ENCODE data around the gene BRPF1. TPM values are rescaled to one million over a fixed set of nuclear protein-coding genes. Genes with fewer than 3 reads are reported as not detected.

BRPF1 gene
- total RNA-seq, 4 donors from 2014 or later = 9.4 to 18.7 (median 14.9) TPM

GRCh38 chr3:9780458-9780812, 48.9 kb downstream of the BRPF1 start:
- H3K27me3 ChIP-seq = no peaks in the 10 kb centered on the region
- no peak for DNase-seq
- in situ Hi-C loops (cut with MboI; ENCODE audit: low pct_ligation_motif_present in 1 of 4, low pct_unique_long_range_greater_than_20kb in 1 of 4, low sequenced_read_pairs in 3 of 4) (no loop called here), intact Hi-C loops (cut with DNase I; ENCODE audit: low total_unique reads) (no loop called here)
- TF ChIP-seq, protein P1, sequence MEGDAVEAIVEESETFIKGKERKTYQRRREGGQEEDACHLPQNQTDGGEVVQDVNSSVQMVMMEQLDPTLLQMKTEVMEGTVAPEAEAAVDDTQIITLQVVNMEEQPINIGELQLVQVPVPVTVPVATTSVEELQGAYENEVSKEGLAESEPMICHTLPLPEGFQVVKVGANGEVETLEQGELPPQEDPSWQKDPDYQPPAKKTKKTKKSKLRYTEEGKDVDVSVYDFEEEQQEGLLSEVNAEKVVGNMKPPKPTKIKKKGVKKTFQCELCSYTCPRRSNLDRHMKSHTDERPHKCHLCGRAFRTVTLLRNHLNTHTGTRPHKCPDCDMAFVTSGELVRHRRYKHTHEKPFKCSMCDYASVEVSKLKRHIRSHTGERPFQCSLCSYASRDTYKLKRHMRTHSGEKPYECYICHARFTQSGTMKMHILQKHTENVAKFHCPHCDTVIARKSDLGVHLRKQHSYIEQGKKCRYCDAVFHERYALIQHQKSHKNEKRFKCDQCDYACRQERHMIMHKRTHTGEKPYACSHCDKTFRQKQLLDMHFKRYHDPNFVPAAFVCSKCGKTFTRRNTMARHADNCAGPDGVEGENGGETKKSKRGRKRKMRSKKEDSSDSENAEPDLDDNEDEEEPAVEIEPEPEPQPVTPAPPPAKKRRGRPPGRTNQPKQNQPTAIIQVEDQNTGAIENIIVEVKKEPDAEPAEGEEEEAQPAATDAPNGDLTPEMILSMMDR (IDR thresholded peaks at IDR 0.05) = no peak
- no peak for TF ChIP-seq POLR2AphosphoS5 (IDR thresholded peaks at IDR 0.05)
- TF ChIP-seq POLR2A (IDR thresholded peaks at IDR 0.05) = no peak
- no peak for TF ChIP-seq EP300 (IDR thresholded peaks at IDR 0.05; ENCODE audit: low read depth)
- H3K27ac ChIP-seq = peak overlapping the region; percentile 35 to 57 (median 44)
- H3K4me3 ChIP-seq = no peak overlapping the region
- H3K36me3 ChIP-seq = peaks cover 0 to 35% (median 17%) of the 10 kb centered on the region in 4 donors
- 60 to 83% methylated on average over 1 to 10 of the region's 10 CpGs for WGBS, 2 donors (ENCODE audit: low coverage in 1 of 2)
- no peaks in the 10 kb centered on the region for H3K9me3 ChIP-seq
- peaks cover 0 to 23% (median 9%) of the 10 kb centered on the region in 4 donors for H3K4me1 ChIP-seq

DNA sequence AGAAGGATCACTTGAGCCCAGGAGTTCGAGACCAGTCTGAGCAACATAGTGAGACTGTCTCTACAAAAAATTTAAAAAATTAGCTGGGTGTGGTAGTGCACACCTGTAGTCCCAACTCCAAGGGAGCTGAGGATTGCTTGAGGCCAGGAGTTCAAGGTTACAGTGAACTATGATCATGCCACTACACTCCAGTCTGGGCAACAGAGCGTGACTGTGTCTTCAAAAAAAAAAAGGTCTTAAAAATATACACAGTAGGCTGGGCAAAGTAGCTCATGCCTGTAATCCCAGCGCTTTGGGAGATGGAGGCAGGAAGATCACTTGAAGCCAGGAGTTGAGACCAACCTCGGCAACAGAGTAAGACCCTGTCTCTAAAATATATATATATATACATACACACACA, 49.4 kb downstream of the BRPF1 start:
- intact Hi-C loops (cut with DNase I; ENCODE audit: low total_unique reads) = no loop called here
- Histone ChIP-seq H3K27ac (peak overlapping the region in 2 of 4 donors; percentile 35 to 57), H3K36me3 (peaks cover 0 to 38% (median 18%) of the 10 kb centered on the region in 4 donors)

GRCh38 chr3:9781551-9781950, 50.0 kb downstream of the BRPF1 start:
- peaks cover 0 to 23% (median 9%) of the 10 kb centered on the region in 4 donors for H3K4me1 ChIP-seq
- intact Hi-C loops (cut with DNase I; ENCODE audit: low total_unique reads) = no loop called here
- H3K4me3 ChIP-seq = no peak overlapping the region
- H3K27me3 ChIP-seq = no peaks in the 10 kb centered on the region
- H3K36me3 ChIP-seq = peaks cover 0 to 42% (median 19%) of the 10 kb centered on the region in 4 donors
- TF ChIP-seq POLR2A (IDR thresholded peaks at IDR 0.05) = no peak
- no peak for TF ChIP-seq POLR2AphosphoS5 (IDR thresholded peaks at IDR 0.05)
- TF ChIP-seq, protein P1 (IDR thresholded peaks at IDR 0.05) = no peak
- TF ChIP-seq EP300 (IDR thresholded peaks at IDR 0.05; ENCODE audit: low read depth) = no peak
- no peaks in the 10 kb centered on the region for H3K9me3 ChIP-seq
- in situ Hi-C loops (cut with MboI; ENCODE audit: low pct_ligation_motif_present in 1 of 4, low pct_unique_long_range_greater_than_20kb in 1 of 4, low sequenced_read_pairs in 3 of 4) = no loop called here
- no peak overlapping the region for H3K27ac ChIP-seq
- DNase-seq = no peak
- 79% methylated on average over 1 of the region's 1 CpG; no CpG with 5 or more reads in 1 of the 2 donors for WGBS, 2 donors (ENCODE audit: low coverage in 1 of 2)

More for the DNA sequence above, 49.4 kb downstream of the BRPF1 start:
- no peaks in the 10 kb centered on the region for H3K27me3 ChIP-seq
- no peaks in the 10 kb centered on the region for H3K9me3 ChIP-seq
- in situ Hi-C loops (cut with MboI; ENCODE audit: low pct_ligation_motif_present in 1 of 4, low pct_unique_long_range_greater_than_20kb in 1 of 4, low sequenced_read_pairs in 3 of 4) = no loop called here
- no peak for TF ChIP-seq POLR2AphosphoS5 (IDR thresholded peaks at IDR 0.05)
- TF ChIP-seq, protein P1 (IDR thresholded peaks at IDR 0.05) = no peak
- TF ChIP-seq POLR2A (IDR thresholded peaks at IDR 0.05) = no peak
- TF ChIP-seq EP300 (IDR thresholded peaks at IDR 0.05; ENCODE audit: low read depth) = no peak
- H3K4me3 ChIP-seq = no peak overlapping the region
- 77 to 85% methylated on average over 3 to 4 of the region's 4 CpGs for WGBS, 2 donors (ENCODE audit: low coverage in 1 of 2)
- peaks cover 0 to 23% (median 9%) of the 10 kb centered on the region in 4 donors for H3K4me1 ChIP-seq
- DNase-seq = no peak

GRCh38 chr3:9781978-9782603, 50.6 kb downstream of the BRPF1 start:
- Histone ChIP-seq H3K27me3 (no peaks in the 10 kb centered on the region), H3K4me3 (no peak overlapping the region), H3K36me3 (peaks cover 0 to 48% (median 20%) of the 10 kb centered on the region in 4 donors), H3K9me3 (no peaks in the 10 kb centered on the region), H3K27ac (no peak overlapping the region), H3K4me1 (peaks cover 0 to 23% (median 9%) of the 10 kb centered on the region in 4 donors)
- intact Hi-C loops (cut with DNase I; ENCODE audit: low total_unique reads) (no loop called here), in situ Hi-C loops (cut with MboI; ENCODE audit: low pct_ligation_motif_present in 1 of 4, low pct_unique_long_range_greater_than_20kb in 1 of 4, low sequenced_read_pairs in 3 of 4) (no loop called here)
- TF ChIP-seq POLR2AphosphoS5 (IDR thresholded peaks at IDR 0.05) (no peak), EP300 (IDR thresholded peaks at IDR 0.05; ENCODE audit: low read depth) (no peak), POLR2A (IDR thresholded peaks at IDR 0.05) (no peak)
- TF ChIP-seq, protein P1 (IDR thresholded peaks at IDR 0.05) = no peak
- 65 to 71% methylated on average over 3 of the region's 3 CpGs for WGBS, 2 donors (ENCODE audit: low coverage in 1 of 2)
- no peak for DNase-seq

Data from transverse colon (tissue), 4 donors.